GM21576 (cell line): ENCODE measurements around the gene PRKN.

Source experiments
- ATAC-seq: cut with Tn5 transposase; IDR thresholded peaks from one replicate; pipeline ENCODE4 v1.9.1; 2021; ENCODE audit warnings: mild to moderate bottlenecking, moderate library complexity; ENCODE audit not compliant: unreplicated experiment

PRKN gene

DNA sequence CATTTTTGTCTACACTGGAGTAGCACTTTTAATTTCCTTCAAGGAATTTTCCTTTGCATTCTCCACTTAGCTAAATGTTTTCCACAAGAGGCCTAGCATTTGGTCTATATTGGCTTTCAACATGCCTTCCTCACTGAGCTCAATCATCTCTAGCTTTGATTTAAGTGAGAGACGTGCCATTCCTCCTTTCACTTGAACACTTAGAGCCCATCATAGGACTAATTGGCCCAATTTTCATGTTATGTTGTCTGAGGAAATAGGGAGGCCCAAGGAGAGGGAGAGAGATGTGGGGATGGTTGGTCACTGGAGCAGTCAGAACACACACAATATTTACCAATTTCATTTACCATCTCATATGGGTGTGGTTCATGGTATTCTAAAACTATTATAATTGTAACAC, 645.0 kb downstream of the PRKN start:
- ATAC-seq = no peak

GRCh38 chr6:162078667-162079066, 648.9 kb downstream of the PRKN start:
- no peak for ATAC-seq

DNA sequence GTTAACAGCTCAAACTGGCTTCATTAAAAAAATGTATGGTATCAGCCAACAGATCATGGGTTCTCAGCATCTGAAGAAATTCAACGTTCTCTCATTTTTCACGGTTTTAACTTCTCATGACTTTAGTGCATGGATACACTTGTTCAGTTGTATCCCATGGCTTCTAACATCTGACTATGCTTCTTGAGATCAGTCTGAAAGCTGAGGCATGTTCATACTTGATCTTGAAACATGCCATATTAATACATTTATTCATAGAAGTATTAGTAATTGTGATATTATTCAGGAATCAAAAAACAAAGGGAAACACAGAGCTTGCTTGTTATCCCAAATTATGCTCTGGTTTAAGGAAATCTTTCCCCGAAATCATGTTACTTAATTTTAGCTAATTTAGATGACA, 649.4 kb downstream of the PRKN start:
- no peak for ATAC-seq

- no peak for ATAC-seq
These were observed 650.8 kb downstream of the PRKN start for GRCh38 chr6:162076816-162077215.

DNA sequence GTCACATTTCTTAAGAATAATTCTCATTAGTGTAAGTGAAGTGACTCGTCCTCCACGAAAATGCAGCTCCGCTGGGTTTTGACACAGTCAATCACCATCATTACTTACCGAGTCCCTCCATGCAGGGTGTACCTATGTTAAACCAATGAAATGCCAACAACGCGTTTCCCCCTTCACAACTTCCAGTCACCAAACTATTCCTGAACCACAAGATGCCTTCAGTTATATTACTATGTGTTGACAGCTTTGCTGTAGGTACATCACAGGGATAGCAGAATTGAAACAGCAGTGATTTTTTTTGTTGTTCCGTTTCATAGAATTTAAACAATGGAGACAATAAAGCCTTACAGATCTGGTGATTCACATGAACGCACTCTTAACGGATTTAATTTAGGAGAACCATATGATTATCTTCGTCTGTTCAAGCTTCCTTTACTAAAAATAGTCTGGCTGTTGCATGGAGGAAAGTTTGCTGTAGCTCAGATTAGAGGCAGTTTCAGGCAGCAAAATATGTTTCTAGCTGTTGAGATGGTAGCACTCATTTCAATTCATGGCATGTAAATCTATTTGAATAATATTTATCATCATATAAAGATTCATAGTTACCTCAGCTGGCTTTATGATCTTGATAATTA, 652.8 kb downstream of the PRKN start:
- no peak for ATAC-seq

- no peak for ATAC-seq
These were observed 656.9 kb downstream of the PRKN start for GRCh38 chr6:162070639-162071038.

DNA sequence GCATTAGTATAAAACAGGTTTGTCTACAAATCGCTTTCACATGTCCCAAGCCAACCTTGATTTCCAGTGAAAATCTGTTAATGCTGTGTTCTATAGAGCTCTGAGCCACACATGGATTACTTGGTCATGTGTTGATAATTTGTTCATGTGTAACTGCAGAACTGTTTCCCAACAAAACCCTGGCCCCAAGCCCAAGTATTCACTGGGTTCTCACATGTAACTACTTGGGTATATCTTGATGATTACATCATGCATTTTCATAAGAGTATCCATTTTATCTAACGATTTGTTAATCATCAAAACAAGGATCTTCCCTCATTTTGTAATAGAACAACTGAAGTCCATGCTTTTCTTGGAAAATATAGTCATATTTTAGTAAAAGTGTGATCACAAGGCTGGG, 657.6 kb downstream of the PRKN start:
- ATAC-seq = no peak

DNA sequence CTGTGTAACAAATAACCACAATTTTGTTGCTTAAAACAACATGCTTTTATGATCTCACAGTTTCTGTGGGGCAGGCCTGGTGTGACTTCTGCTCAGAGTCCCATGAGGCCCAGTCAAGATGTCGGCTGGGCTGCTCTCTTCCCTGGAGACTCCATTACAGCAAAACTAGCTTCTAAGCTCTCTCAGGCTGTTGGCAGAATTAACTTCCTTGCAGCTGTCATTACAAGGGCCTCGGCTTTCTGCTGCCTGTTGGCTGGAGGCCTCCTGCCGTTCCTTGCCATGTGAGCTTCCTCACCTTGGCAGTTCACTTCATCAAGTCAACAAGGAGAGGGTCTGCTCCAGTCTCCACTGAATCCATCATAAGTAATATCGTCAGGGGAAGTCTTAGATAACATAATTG, 659.2 kb downstream of the PRKN start:
- ATAC-seq = no peak

DNA sequence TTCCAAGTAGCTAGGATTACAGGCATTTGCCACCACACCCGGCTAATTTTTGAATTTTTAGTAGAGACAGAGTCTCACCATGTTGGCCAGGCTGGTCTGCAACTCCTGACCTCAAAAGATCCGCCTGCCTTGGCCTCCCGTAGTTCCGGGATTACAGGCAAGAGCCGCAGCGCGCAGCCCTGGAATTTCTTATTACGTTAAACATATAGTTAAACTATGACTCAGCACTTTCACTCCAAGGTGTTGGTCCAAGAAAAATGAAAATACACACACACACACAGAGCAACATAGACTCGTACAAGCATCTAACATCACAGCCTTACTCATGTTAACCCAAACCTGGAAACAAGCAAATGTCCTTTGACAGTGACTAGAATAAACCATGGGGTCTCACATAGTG, 663.9 kb downstream of the PRKN start:
- no peak for ATAC-seq

DNA sequence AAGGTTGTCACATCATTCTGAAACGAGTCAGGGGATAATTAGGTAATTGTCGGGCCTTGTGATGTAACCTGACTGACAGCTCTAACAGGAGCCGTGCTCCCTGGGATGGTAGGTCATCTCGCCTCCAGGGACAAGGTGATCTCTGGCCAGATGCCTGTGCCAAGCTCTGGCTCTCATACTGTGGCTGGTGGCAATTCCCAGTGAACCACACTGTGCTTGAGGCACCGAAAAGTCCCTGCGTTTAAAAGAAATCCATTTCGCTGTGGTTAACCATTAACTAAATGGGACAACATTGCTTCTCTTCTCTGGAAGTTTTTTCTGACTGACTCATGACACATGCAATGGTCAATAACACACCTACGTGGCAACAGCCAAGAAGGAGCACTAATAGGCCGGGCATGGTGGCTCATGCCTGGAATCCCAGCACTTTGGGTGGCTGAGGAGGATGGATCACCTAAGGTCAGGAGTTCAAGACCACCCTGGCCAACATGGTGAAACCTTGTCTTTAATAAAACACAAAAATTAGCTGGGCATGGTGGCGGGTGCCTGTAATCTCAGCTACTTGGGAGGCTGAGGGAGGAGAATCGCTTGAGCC, 669.2 kb downstream of the PRKN start:
- no peak for ATAC-seq

DNA sequence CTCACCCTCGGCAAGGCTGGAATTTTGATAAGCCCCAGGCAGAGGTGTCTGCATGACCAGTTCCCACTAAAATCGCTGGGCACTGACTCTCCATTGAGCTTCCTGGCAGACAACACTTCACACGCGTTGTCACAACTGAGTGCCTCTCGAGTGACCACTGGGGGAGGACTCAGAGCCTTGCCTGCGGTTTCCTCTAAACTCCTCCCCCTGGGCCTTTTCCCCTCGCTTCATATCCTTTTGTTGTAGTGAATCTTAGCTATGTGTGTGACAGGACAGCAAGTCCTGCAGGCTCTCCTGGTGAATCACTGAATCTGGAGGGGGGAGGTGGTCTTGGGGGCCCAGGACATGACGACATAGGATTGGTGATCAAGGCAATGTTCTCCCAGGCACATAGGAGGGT, 670.8 kb downstream of the PRKN start:
- no peak for ATAC-seq

- no peak for ATAC-seq
These were observed 671.5 kb downstream of the PRKN start for GRCh38 chr6:162056061-162056460.

DNA sequence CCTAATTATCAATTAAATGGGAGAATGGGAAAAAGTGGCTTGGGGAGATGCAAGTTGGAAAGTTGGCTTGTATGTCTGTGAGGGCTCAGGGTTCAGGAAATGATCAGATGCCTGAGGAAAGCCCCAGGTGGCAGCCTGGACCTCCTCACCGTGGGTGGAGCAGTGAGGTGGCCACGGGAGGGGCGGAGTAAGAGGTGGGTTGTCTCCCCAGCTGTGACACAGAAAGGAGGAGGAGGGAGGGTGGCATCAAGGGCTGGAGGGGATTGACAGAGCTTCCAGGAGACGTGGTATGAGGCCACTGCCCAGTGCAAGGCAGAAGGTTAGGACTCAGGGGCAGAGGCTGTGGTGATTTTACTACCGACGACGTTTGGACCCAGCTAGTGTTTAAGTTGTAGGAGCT, 672.2 kb downstream of the PRKN start:
- ATAC-seq = no peak

DNA sequence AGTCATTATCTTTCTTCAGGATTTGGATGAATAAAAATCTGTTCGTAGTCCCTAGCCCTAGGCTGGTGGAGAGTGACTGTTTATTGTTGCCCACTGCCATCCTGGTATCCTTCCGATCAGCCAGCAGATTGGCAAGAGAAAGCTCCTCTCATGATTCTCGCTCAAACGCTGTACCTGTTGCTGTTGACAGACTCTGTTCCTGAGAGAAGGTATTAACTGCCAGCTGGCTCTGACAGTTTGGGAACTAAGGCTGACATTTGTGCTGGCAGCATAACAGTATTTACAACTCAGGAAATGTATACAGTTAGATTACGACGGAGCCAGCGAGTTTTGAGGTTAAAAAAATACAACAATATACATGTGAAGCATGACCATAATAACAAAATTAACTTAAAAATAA, 674.5 kb downstream of the PRKN start:
- no peak for ATAC-seq

DNA sequence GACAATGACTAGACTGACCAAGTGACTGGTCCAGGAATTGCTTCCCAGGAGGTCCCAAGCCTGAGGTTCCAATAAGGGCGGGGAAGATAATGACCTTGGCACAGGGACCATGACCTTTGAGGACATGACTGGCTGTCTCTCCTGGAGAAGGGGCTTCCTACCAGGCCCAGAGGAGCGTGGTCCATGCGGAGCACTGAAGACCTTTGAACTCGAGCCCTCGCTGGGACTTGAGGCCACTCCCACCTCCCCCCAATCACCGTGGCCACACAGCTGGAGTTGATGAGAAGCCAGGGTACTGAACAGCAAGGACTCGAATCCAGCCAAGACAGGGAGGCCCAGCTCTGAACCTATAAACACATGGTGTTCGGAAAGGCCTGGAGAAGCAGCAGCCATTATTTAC, 677.0 kb downstream of the PRKN start:
- ATAC-seq = no peak

- no peak for ATAC-seq
These were observed 681.2 kb downstream of the PRKN start for GRCh38 chr6:162046324-162046723.

- no peak for ATAC-seq
These were observed 694.9 kb downstream of the PRKN start for GRCh38 chr6:162032620-162033019.

DNA sequence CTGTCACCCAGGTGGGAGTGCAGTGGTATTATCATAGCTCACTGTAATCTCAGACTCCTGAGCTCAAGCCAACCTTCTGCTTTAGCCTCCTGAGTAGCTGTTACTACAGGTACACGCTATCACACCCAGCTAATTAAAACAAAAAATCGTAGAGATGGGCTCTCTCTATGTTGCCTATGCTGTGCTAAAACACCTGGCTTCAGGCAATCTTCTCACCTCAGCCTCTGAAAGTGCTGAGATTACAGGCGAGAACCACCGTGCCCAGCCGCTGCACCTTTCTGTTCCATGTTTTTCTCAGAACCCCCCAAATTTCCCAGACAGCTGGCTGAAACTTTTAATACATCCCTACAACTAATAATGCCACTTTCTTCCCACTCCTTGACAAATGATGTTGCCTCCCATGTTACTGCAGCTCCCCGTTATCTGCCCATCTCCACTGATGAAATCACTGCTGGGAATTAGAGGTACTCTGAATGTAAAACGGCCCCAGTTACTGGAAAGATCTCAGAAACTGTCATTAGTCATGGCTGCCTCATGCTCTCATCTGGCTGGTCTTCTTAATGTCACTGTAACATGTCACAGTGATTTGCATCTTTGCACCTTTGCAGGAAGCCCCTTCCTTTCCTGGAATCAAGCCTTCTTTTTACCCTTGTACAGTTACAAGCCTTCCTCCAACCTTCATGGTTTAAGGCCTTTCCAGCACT, 697.5 kb downstream of the PRKN start:
- no peak for ATAC-seq

- no peak for ATAC-seq
These were observed 700.7 kb downstream of the PRKN start for GRCh38 chr6:162026843-162027242.

GRCh38 chr6:162026031-162026430, 701.5 kb downstream of the PRKN start:
- no peak for ATAC-seq

- ATAC-seq = no peak
These were observed 708.2 kb downstream of the PRKN start for GRCh38 chr6:162019349-162019748.

DNA sequence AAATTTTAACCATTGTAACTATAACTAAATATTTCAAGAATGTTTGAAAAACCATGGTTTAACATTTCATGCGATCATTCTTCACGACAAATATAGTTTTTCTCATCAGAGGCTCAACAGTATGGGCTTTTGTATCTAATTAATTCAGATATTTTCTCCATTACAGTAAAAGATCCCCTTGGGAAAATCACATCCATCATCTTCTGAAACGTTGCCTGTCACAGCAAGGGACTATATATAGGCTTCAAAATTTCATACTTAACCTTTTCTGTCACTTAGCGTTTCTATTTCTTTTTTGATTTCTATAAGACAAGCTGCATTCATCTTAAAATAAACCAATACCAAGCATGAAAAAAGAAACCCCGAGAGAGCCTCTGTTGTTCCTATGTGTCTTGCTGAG, 710.0 kb downstream of the PRKN start:
- no peak for ATAC-seq
